HL-60 (cell line): ENCODE results near the gene CLDN10.

Source experiments
- DNase-seq, 2 experiments: peaks; one replicate each; pipeline ENCODE4 v3.0.0-alpha.2; 2010 to 2020; ENCODE audit warnings: low read depth in 1 of 2, low spot score in 1 of 2
- H3K27ac ChIP-seq: fragments of 250-450 bp; sonication (Bioruptor Pico); replicated peaks from 2 replicates; pipeline ENCODE4 v1.5.1; 2020; ENCODE audit warnings: mild to moderate bottlenecking, moderate library complexity
- H3K27me3 ChIP-seq: fragments of 250-450 bp; sonication (Bioruptor Pico); 2 replicates; pipeline ENCODE4 v1.5.1; 2021; ENCODE audit warnings: mild to moderate bottlenecking, moderate library complexity; ENCODE audit not compliant: insufficient read depth, poor library complexity, severe bottlenecking
- H3K4me3 ChIP-seq: replicated peaks from 2 replicates; pipeline ENCODE4 v1.5.1; 2011; ENCODE audit warnings: mild to moderate bottlenecking, control low read depth, low read length; ENCODE audit not compliant: insufficient read depth
- GABPA ChIP-seq: IDR thresholded peaks from 2 replicates; pipeline ENCODE4 v1.6.1; 2012; ENCODE audit warnings: low read depth
- POLR2AphosphoS5 ChIP-seq: IDR thresholded peaks from 2 replicates; pipeline ENCODE4 v1.6.1; 2012; ENCODE audit warnings: low read depth
- SPI1 ChIP-seq: IDR thresholded peaks from 2 replicates; pipeline ENCODE4 v1.6.1; 2012; ENCODE audit warnings: low read depth, mild to moderate bottlenecking, borderline replicate concordance
- TF ChIP-seq, protein P1 (sequence below): IDR thresholded peaks from 2 replicates; pipeline ENCODE4 v1.6.1; 2012; ENCODE audit warnings: low read depth; ENCODE audit not compliant: insufficient replicate concordance
- TF ChIP-seq, protein P2 (sequence below): IDR thresholded peaks from one replicate; pipeline ENCODE4 v1.5.1; 2011; ENCODE audit warnings: low read length, control low read depth, inconsistent platforms; ENCODE audit not compliant: insufficient read depth

CLDN10 gene

DNA sequence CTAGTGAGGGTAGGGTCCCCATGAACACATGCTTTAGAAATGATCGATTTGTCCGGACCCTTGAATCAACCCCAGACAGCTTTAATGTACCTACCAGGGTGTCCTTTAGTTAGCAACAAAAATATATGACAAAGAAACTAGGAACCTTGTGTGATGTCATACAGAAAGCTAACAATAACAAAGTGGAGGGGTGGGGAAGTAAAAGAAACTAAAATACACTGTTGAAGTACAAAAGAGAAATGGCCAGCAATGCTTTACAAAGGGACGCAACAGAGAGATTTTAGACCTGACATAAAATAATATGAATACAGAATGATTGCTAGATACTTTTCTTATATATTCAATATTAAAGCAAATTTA is 52.0 kb downstream of the CLDN10 start:
- Histone ChIP-seq H3K27ac (no peak overlapping the region), H3K4me3 (no peak overlapping the region), H3K27me3 (peaks cover 2% of the 10 kb centered on the region)
- no peak for DNase-seq
- no peak for TF ChIP-seq SPI1
- TF ChIP-seq, protein P1, sequence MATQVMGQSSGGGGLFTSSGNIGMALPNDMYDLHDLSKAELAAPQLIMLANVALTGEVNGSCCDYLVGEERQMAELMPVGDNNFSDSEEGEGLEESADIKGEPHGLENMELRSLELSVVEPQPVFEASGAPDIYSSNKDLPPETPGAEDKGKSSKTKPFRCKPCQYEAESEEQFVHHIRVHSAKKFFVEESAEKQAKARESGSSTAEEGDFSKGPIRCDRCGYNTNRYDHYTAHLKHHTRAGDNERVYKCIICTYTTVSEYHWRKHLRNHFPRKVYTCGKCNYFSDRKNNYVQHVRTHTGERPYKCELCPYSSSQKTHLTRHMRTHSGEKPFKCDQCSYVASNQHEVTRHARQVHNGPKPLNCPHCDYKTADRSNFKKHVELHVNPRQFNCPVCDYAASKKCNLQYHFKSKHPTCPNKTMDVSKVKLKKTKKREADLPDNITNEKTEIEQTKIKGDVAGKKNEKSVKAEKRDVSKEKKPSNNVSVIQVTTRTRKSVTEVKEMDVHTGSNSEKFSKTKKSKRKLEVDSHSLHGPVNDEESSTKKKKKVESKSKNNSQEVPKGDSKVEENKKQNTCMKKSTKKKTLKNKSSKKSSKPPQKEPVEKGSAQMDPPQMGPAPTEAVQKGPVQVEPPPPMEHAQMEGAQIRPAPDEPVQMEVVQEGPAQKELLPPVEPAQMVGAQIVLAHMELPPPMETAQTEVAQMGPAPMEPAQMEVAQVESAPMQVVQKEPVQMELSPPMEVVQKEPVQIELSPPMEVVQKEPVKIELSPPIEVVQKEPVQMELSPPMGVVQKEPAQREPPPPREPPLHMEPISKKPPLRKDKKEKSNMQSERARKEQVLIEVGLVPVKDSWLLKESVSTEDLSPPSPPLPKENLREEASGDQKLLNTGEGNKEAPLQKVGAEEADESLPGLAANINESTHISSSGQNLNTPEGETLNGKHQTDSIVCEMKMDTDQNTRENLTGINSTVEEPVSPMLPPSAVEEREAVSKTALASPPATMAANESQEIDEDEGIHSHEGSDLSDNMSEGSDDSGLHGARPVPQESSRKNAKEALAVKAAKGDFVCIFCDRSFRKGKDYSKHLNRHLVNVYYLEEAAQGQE: no peak
- TF ChIP-seq GABPA: no peak
- TF ChIP-seq, protein P2, sequence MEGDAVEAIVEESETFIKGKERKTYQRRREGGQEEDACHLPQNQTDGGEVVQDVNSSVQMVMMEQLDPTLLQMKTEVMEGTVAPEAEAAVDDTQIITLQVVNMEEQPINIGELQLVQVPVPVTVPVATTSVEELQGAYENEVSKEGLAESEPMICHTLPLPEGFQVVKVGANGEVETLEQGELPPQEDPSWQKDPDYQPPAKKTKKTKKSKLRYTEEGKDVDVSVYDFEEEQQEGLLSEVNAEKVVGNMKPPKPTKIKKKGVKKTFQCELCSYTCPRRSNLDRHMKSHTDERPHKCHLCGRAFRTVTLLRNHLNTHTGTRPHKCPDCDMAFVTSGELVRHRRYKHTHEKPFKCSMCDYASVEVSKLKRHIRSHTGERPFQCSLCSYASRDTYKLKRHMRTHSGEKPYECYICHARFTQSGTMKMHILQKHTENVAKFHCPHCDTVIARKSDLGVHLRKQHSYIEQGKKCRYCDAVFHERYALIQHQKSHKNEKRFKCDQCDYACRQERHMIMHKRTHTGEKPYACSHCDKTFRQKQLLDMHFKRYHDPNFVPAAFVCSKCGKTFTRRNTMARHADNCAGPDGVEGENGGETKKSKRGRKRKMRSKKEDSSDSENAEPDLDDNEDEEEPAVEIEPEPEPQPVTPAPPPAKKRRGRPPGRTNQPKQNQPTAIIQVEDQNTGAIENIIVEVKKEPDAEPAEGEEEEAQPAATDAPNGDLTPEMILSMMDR: no peak
- TF ChIP-seq POLR2AphosphoS5: no peak

DNA sequence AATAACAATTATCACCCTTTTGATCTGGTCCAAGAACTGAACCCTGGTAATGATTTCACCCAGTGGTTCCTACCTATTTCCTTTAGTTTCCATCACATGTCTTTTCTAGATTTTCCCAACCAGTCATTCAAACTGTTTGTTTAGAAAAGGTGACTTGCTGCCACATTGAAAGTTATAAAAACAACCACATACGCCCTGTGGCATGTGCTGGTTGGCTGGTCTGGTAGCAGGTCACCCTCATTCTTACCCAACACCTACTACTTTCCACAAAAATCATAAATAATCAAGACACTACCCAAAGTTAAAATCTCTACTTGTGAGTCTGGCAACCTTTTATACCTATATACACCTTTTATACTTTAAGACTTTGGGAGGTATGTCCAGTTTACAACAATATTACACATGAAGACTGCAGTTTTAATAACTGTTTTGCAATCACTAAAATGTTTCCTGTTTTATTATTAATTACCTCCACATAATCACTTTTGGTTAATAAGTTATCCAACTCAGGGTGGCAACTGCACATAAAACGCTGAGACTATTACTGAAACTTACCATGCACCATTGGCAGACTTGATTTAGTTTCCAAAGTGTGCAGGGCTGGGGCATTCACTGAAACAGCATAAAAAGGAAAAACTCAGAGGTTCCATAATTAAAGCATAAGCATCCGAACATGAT is 53.1 kb downstream of the CLDN10 start:
- no peak for DNase-seq
- Histone ChIP-seq H3K4me3 (no peak overlapping the region), H3K27ac (no peak overlapping the region), H3K27me3 (peaks cover 3% of the 10 kb centered on the region)
- TF ChIP-seq, protein P2: no peak
- TF ChIP-seq GABPA: no peak
- TF ChIP-seq, protein P1: no peak
- TF ChIP-seq SPI1: no peak
- TF ChIP-seq POLR2AphosphoS5: no peak

DNA sequence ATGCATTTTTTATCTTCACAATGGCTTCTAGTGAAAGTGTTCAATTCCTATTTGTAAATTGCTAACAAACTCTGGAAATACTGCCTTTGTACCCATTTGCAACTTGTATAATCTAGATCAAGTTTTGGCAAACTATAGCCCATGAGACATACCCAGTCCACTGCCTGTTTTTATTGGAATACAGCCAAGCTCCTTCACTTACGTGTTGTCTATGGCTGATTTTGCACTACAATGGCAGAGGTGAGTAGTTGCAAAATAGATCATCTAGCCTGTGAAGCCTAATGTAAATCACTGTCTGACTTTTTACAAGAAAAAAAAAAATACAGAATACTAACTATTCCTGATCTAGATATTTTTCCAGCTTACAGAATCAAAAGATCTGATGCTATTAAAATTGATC is 54.8 kb downstream of the CLDN10 start:
- DNase-seq: no peak
- H3K27me3 ChIP-seq: peaks cover 3% of the 10 kb centered on the region

More for the DNA sequence above, 54.8 kb downstream of the CLDN10 start:
- Histone ChIP-seq H3K4me3 (no peak overlapping the region), H3K27ac (no peak overlapping the region)
- TF ChIP-seq SPI1 (no peak), GABPA (no peak)
- TF ChIP-seq, protein P1: no peak
